GM12892 (cell line): ENCODE measurements around the gene RAB36. TPM values are rescaled to one million over a fixed set of nuclear protein-coding genes. Genes with fewer than 3 reads are reported as not detected.

ENCODE experiments used
- DNase-seq: peaks from one replicate; pipeline ENCODE4 v3.0.0; 2011; ENCODE audit not compliant: insufficient read length
- FAIRE-seq: peaks from 2 replicates; lab custom pipeline; 2011; peaks lifted over from hg19 to GRCh38; lab: Jason Lieb, UNC
- POLR2A ChIP-seq: IDR thresholded peaks from 2 replicates; pipeline ENCODE4 v1.6.1; 2011; ENCODE audit warnings: low read depth, low read length, control low read depth
- POLR2AphosphoS5 ChIP-seq: IDR thresholded peaks from 2 replicates; pipeline ENCODE4 v1.6.1; 2011; ENCODE audit warnings: low read depth, low read length, control low read depth
- TAF1 ChIP-seq: IDR thresholded peaks from 2 replicates; pipeline ENCODE4 v1.6.1; 2011; ENCODE audit warnings: low read depth, mild to moderate bottlenecking, control low read depth, low read length, borderline replicate concordance
- polyA plus RNA-seq: library from polyadenylated mRNA; unstranded; fragments of >200 nt; gene quantifications from one replicate; pipeline ENCODE4 v1.2.1, GENCODE V29; 2012; ENCODE audit warnings: missing spikeins, inconsistent platforms; ENCODE audit not compliant: missing spikeins

RAB36 gene
- not detected for polyA plus RNA-seq

DNA sequence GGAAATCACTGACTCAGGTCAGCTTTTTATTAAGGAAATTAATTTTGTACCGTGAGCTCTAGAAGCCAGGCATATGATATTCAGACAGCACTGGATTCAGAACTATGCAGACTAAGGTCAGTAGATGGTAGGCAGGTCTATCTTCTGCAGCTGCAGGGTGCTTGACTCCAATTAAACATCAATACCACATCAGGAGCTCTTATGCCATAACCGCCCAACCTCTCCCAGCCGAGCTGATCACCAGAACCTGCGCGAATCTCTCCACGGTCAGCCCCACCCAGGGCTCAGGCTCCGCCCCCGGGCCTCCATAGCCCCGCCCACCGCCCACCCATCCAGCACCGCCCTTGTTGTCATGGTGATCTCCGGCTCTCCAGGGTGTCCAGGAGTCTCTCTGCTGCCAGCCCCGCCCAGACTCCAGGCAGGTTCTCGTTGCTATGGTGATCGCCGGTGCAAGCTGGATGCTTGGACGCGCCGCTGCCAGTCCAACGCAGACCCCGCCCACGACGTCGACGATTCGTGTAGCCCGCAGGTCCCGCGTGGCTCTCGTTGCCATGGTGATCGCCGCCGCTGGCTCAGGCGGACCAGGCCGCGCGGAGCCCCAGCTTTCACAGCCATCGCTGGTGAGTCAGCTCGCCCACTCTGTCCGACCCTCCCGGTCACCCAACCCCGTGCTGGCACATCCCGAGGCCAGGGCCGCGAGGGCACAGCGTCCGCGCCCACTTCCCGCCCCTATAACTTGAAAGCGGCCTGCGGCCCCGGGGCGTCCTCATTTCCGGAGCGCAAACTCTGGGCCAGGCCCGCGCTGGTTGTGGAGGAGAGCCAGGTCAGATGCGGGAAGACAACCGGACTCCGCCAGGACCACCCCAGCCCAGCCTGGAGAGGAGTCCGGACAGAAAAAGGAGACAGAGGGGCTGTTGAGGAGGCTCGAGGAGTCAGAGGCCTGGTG is at the start of gene RAB36:
TSS of gene RAB36 (plus strand) at position 546 of the 946 bp plus-strand sequence. CDS start 1,140 bp downstream, outside the sequence.
- FAIRE-seq (peak; percentile 78), DNase-seq (peak; percentile 79)
- TF ChIP-seq POLR2A (no peak), TAF1 (no peak), POLR2AphosphoS5 (no peak)

DNA sequence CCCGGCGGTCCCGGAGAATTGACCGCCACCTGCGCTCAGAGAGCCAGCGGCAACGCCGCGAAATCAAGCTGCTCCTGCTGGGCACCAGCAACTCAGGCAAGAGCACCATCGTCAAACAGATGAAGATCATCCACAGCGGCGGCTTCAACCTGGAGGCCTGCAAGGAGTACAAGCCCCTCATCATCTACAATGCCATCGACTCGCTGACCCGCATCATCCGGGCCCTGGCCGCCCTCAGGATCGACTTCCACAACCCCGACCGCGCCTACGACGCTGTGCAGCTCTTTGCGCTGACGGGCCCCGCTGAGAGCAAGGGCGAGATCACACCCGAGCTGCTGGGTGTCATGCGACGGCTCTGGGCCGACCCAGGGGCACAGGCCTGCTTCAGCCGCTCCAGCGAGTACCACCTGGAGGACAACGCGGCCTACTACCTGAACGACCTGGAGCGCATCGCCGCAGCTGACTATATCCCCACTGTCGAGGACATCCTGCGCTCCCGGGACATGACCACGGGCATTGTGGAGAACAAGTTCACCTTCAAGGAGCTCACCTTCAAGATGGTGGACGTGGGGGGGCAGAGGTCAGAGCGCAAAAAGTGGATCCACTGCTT is 49.4 kb upstream of the RAB36 start:
- DNase-seq = no peak
- TF ChIP-seq POLR2A (no peak), POLR2AphosphoS5 (no peak), TAF1 (no peak)
- no peak for FAIRE-seq

DNA sequence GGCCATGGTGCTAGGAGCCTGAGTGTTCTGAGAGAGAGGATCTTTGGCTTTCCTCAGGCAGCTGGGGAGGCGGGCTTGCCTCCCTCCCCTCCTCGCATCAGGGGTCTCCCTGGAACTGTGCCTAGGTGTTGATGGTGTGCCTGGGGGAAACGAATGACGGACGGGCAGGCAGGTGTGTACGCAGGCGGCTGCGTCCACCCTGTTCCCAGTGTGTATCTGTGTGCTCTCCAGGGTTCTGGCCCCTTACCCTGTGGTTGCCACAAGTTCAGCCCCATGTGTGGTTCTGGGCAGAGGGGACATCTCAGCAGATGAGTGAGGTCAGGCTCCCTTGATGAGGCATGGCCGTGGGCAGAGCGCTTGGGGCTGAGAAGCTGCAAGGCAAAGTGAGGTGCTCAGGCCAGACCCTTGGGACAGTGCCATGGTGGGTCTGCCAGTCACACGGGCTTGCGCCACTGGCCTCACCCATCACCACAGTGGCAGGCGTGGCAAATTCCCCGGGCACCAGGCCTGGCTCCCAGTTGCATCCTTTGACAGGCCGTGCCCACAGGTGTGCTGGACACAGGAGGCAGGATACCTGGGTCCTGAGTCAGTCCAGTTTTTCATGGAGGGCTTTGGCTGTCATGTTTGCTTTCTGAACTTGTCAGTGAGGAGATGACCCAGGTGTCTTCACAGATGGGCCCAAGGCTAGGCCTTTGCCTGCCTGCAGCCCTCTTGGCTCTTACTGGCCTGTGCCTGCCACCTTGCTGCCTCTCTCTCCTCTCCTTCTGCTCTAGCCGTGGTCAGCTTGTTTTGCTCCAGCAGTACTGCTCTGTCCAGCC is 47.7 kb upstream of the RAB36 start:
- TF ChIP-seq TAF1 (no peak), POLR2AphosphoS5 (no peak), POLR2A (no peak)
- no peak for FAIRE-seq

DNA sequence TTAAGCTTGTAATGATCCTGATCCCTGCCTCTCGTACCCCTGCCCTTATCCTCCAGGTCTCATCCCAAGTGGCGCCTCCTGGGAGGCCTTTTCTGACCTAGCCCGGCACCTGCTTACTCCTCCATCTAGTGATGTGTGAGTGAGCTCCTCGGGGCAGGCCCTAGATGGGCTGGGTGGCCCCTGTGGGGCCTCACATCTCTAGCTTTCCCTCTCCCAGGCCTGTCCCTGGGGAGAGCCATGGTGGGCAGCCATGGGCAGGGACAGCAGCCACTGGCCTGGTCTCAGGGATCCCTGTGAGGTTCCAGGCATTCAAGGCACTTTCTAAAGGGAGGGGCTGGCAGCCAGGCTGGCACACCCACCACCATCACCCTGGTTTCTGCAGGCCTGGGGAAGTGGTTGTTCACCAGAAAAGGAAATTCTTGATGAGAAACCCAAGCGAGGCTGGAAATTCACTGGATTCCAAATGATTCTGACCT is 47.0 kb upstream of the RAB36 start:
- no peak for DNase-seq
- no peak for FAIRE-seq

More for the DNA sequence above, 47.7 kb upstream of the RAB36 start:
- DNase-seq = no peak

DNA sequence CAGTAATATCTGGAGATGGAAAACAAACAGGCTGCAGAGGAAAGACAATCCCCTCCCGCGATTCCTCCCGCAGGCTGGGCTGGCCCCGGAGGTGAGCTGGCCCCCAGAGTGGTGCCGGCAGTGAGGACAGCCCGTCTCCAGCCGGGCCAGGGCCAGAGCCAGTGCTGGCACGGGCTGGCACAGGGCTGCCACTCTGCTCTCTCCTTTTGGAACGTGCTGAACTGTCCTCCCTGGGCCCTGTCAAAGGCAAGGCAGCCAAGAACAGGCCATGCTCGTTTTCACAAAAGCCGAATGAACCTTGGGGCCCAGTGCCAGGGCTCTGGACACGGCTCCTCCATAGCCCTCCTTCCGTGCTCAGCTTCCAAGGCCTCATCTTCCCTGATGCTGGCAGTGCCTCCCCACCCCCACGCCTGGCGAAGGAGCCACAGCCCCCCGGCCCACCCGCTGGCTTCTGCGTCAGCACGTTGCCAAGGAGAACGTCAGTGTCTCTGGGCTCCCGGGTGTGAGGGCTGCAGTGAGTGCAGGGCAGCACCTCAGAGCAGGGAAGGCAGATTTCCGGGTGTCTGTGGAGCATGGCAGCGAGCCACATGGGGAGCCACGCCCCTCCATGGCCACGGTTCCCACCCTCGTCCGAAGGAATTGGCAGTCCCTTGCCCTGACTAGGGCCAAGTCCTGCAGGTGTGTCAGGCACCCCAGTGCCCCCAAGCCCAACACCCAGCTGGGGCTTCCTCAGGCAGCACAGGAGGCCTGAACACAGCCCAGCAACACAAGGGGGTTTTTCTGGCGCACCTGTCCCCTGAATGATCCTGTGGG is 46.4 kb upstream of the RAB36 start:
- FAIRE-seq (no peak), DNase-seq (no peak)
- TF ChIP-seq TAF1 = no peak
- TF ChIP-seq POLR2A = no peak
- no peak for TF ChIP-seq POLR2AphosphoS5

More for the DNA sequence above, 47.0 kb upstream of the RAB36 start:
- TF ChIP-seq POLR2AphosphoS5 (no peak), TAF1 (no peak), POLR2A (no peak)

- no peak for FAIRE-seq
- TF ChIP-seq POLR2AphosphoS5 (no peak), POLR2A (no peak), TAF1 (no peak)
Measured at GRCh38 chr22:23099531-23099804, 45.8 kb upstream of the RAB36 start.

DNA sequence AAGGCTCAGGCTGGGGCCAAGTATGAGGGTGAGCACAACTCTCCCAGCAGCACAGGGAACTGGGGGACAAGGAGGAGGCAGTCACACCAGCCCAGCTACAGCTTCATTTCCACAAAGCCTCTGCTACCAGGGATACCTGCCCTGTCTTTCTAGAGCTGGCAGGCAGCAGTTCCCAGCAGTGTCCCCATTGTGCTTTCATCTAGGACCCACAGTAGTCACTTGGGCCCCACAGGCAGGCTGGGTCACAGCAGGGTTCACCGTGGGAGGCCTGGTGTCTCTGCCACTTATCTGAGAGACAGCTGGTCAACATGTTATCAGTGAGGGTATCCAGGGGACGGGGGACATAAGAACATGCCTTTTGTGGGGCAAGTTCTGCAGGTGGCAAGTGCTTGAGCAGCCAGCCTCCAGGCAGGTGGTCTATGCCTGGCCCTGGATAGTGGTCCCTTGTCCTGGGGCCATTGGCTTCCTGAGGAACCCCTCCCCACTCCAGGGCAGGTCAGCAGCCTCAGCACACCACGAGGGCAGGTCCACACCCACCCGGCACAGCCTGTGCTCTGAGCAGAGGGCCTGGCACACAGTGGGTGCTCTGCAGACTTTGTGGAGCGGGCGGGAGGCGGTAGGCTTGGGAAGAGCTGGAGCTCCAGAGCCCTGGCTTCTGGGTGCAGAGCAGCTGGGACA is 45.0 kb upstream of the RAB36 start:
- no peak for DNase-seq
- TF ChIP-seq POLR2AphosphoS5 = no peak
- no peak for TF ChIP-seq POLR2A
- no peak for TF ChIP-seq TAF1
- no peak for FAIRE-seq

More at GRCh38 chr22:23099531-23099804, 45.8 kb upstream of the RAB36 start:
- no peak for DNase-seq

- no peak for FAIRE-seq
- DNase-seq = no peak
- TF ChIP-seq TAF1 (no peak), POLR2AphosphoS5 (no peak), POLR2A (no peak)
Measured at GRCh38 chr22:23101524-23101923, 43.8 kb upstream of the RAB36 start.

DNA sequence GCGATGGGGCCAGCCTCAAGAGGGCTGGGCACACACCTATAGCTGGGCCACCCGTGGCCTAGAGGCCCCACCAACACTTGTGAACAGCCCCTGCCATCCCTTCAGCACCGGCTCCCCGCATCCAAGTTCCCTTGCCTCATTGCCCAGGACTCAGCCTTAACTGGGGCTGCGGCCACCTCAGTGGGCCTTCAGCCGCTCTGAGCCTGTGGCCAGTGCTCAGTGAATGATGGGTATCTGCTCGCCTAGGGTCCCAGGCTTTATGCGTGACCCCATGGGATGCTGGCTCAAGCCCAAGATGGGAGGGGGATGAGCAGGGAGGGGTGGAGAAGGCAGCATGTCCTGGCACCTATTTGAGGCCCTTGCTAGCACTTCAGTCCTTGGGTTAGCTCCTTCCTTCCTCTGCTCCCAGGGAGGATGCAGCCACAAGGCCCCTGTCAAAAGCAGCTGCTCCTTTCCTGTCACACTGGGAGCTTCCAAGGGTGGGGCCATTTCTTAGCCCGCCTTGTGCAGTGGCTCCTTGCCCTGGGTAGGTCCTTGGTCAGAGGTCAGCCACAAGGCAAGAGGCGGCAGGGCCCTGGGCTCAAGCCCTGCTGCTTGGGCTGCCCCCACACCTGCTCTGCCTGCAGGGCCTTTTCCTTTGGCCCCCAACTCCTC is 43.1 kb upstream of the RAB36 start:
- TF ChIP-seq POLR2AphosphoS5 (no peak), TAF1 (no peak), POLR2A (no peak)

DNA sequence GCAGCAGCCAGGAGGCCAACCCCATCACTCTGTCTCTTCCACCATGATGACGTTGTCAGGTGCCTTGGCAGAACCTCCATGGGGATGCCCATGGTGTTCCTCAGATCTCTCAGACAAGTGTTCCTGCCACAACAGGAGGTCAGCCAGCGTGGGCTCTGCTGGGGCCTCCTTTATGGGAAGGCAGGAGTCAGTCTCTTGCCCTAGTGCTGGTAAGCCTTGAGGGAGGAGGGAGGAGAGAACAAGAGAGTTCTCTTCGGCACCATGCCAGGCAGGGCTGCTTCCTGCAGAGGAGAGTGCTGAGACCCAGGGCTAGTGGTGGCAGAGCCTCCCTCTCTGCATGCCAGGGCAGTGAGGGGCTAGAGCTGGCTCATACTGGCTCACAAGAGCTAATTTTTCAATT is 42.5 kb upstream of the RAB36 start:
- DNase-seq = no peak
- FAIRE-seq = no peak
- TF ChIP-seq POLR2A = no peak
- no peak for TF ChIP-seq TAF1

More for the DNA sequence above, 43.1 kb upstream of the RAB36 start:
- no peak for DNase-seq
- no peak for FAIRE-seq
